GM23338 (cell line): ENCODE results near the gene ZACN.
A peak's percentile ranks its signal among the peaks of the same experiment; 100 is the strongest.

Experiments used
- EZH2 ChIP-seq: fragments of 200-600 bp; sonication (generic); IDR thresholded peaks from one replicate; pipeline ENCODE4 v1.8.0; 2017; ENCODE audit warnings: antibody characterized with exemption, mild to moderate bottlenecking, low read depth; ENCODE audit not compliant: unreplicated experiment
- POLR2AphosphoS5 ChIP-seq: IDR thresholded peaks from 2 replicates; pipeline ENCODE4 v1.6.1; 2016; ENCODE audit warnings: antibody characterized with exemption, low read depth
- STAT1 ChIP-seq: IDR thresholded peaks from one replicate; pipeline ENCODE4 v1.6.1; 2016; ENCODE audit warnings: antibody characterized with exemption; ENCODE audit not compliant: unreplicated experiment
- TF ChIP-seq, protein P1 (sequence below), 2 experiments: fragments of 200-600 bp in 1 of 2; sonication (generic) in 1 of 2; conservative IDR thresholded peaks; 2 replicates each; pipeline versions ENCODE4 v1.5.1 to v1.6.1; 2016 to 2017; ENCODE audit warnings: antibody characterized with exemption in 2 of 2, low read depth in 2 of 2, mild to moderate bottlenecking in 2 of 2, moderate library complexity in 1 of 2
- TF ChIP-seq, protein P2 (sequence below): fragments of 250-450 bp; sonication (Bioruptor Pico); IDR thresholded peaks from 2 replicates; pipeline ENCODE4 v1.5.0; 2020; ENCODE audit warnings: mild to moderate bottlenecking, moderate library complexity

DNA sequence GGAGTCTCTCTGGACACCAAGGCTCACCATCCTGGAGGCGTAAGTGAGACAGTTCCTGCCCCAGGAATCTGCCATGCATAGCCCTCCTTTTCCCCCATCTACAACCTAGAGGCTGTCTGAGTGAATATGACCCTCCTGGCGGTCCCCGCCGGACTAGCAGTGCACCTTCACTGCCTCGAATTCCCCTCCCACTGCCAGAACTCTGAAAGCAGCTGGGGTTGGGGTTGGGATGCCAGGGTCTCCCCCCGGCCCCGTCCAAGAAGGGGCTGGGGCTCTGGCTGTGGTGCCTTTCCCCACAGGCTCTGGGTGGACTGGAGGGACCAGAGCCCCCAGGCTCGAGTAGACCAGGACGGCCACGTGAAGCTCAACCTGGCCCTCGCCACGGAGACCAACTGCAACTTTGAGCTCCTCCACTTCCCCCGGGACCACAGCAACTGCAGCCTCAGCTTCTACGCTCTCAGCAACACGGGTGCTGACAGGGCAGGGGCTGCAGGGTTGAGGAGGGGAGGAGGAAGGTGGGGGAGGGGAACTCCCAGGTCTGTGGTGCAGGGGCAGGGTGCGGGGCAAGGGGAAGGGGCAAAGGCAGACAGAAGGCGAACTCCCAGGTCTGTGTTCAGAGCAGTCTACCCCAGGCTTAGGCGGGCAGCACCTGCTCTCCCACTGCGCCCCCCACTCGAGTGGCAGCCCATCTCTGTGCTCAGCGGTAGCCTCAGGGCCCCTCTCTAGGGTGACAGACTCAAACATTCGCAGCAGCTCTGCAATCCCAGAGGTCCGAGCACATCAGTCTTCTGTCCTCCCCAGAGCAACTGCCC, 1.2 kb downstream of the ZACN start:
- TF ChIP-seq, protein P1, sequence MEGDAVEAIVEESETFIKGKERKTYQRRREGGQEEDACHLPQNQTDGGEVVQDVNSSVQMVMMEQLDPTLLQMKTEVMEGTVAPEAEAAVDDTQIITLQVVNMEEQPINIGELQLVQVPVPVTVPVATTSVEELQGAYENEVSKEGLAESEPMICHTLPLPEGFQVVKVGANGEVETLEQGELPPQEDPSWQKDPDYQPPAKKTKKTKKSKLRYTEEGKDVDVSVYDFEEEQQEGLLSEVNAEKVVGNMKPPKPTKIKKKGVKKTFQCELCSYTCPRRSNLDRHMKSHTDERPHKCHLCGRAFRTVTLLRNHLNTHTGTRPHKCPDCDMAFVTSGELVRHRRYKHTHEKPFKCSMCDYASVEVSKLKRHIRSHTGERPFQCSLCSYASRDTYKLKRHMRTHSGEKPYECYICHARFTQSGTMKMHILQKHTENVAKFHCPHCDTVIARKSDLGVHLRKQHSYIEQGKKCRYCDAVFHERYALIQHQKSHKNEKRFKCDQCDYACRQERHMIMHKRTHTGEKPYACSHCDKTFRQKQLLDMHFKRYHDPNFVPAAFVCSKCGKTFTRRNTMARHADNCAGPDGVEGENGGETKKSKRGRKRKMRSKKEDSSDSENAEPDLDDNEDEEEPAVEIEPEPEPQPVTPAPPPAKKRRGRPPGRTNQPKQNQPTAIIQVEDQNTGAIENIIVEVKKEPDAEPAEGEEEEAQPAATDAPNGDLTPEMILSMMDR (conservative IDR thresholded peaks at IDR 0.05; ENCODE audit: low read depth in 2 of 2) = 0 out of 4 replicates have a peak, but pooled peaks of 1 of the 2 experiments have one; percentile 0
- TF ChIP-seq EZH2 (no peak), POLR2AphosphoS5 (peak; percentile 48), STAT1 (no peak)
- TF ChIP-seq, protein P2, sequence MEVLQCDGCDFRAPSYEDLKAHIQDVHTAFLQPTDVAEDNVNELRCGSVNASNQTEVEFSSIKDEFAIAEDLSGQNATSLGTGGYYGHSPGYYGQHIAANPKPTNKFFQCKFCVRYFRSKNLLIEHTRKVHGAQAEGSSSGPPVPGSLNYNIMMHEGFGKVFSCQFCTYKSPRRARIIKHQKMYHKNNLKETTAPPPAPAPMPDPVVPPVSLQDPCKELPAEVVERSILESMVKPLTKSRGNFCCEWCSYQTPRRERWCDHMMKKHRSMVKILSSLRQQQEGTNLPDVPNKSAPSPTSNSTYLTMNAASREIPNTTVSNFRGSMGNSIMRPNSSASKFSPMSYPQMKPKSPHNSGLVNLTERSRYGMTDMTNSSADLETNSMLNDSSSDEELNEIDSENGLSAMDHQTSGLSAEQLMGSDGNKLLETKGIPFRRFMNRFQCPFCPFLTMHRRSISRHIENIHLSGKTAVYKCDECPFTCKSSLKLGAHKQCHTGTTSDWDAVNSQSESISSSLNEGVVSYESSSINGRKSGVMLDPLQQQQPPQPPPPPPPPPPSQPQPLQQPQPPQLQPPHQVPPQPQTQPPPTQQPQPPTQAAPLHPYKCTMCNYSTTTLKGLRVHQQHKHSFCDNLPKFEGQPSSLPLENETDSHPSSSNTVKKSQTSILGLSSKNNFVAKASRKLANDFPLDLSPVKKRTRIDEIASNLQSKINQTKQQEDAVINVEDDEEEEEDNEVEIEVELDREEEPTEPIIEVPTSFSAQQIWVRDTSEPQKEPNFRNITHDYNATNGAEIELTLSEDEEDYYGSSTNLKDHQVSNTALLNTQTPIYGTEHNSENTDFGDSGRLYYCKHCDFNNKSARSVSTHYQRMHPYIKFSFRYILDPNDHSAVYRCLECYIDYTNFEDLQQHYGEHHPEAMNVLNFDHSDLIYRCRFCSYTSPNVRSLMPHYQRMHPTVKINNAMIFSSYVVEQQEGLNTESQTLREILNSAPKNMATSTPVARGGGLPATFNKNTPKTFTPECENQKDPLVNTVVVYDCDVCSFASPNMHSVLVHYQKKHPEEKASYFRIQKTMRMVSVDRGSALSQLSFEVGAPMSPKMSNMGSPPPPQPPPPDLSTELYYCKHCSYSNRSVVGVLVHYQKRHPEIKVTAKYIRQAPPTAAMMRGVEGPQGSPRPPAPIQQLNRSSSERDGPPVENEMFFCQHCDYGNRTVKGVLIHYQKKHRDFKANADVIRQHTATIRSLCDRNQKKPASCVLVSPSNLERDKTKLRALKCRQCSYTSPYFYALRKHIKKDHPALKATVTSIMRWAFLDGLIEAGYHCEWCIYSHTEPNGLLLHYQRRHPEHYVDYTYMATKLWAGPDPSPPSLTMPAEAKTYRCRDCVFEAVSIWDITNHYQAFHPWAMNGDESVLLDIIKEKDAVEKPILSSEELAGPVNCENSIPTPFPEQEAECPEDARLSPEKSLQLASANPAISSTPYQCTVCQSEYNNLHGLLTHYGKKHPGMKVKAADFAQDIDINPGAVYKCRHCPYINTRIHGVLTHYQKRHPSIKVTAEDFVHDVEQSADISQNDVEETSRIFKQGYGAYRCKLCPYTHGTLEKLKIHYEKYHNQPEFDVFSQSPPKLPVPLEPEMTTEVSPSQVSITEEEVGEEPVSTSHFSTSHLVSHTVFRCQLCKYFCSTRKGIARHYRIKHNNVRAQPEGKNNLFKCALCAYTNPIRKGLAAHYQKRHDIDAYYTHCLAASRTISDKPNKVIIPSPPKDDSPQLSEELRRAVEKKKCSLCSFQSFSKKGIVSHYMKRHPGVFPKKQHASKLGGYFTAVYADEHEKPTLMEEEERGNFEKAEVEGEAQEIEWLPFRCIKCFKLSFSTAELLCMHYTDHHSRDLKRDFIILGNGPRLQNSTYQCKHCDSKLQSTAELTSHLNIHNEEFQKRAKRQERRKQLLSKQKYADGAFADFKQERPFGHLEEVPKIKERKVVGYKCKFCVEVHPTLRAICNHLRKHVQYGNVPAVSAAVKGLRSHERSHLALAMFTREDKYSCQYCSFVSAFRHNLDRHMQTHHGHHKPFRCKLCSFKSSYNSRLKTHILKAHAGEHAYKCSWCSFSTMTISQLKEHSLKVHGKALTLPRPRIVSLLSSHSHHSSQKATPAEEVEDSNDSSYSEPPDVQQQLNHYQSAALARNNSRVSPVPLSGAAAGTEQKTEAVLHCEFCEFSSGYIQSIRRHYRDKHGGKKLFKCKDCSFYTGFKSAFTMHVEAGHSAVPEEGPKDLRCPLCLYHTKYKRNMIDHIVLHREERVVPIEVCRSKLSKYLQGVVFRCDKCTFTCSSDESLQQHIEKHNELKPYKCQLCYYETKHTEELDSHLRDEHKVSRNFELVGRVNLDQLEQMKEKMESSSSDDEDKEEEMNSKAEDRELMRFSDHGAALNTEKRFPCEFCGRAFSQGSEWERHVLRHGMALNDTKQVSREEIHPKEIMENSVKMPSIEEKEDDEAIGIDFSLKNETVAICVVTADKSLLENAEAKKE (CRISPR knock-in tag) = no peak
